Measurements from ENCODE around the gene CAPNS1.

The CAPNS1 gene

DNA sequence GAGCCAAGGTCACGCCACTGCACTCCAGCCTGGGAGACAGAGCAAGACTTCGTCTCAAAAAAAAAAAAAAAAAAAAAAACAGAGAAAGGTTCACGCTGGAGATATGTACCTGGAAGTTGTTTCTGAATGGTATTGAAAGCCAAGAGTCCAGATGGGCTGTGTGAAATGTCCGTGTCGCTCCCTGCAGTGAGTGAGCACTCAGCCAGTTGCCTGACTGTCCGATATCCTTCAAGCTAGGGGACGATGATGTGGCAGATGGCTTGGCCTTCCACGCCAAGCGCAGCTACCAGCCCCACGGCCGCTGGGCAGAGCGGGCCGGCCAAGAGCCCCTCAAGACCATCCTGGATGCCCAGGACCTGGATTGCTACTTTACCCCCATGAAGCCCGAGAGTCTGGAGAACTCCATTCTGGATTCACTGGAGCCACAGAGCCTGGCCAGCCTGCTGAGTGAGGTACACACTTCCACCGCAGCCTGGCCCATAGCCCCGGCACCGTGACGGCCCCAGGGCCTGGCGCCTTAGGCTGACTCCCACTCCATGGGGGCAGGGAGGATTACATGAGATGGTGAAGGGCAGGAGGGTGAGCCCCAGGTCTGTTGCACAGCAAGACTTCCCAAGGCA is 40.6 kb upstream of the CAPNS1 start:
- DNase-seq (ENCODE audit: low read depth): no peak
- TF ChIP-seq, protein P1, sequence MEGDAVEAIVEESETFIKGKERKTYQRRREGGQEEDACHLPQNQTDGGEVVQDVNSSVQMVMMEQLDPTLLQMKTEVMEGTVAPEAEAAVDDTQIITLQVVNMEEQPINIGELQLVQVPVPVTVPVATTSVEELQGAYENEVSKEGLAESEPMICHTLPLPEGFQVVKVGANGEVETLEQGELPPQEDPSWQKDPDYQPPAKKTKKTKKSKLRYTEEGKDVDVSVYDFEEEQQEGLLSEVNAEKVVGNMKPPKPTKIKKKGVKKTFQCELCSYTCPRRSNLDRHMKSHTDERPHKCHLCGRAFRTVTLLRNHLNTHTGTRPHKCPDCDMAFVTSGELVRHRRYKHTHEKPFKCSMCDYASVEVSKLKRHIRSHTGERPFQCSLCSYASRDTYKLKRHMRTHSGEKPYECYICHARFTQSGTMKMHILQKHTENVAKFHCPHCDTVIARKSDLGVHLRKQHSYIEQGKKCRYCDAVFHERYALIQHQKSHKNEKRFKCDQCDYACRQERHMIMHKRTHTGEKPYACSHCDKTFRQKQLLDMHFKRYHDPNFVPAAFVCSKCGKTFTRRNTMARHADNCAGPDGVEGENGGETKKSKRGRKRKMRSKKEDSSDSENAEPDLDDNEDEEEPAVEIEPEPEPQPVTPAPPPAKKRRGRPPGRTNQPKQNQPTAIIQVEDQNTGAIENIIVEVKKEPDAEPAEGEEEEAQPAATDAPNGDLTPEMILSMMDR (IDR thresholded peaks at IDR 0.05; ENCODE audit: insufficient read depth, low read depth, low read length, missing control alignments): no peak
- H3K4me3 ChIP-seq (ENCODE audit: low read length): no peak overlapping the region

GRCh38 chr19:36100476-36100875 is 39.4 kb upstream of the CAPNS1 start:
- no peak overlapping the region for H3K4me3 ChIP-seq (ENCODE audit: low read length)
- TF ChIP-seq, protein P1 (IDR thresholded peaks at IDR 0.05; ENCODE audit: insufficient read depth, low read depth, low read length, missing control alignments): no peak
- no peak for DNase-seq (ENCODE audit: low read depth)

GRCh38 chr19:36101550-36102327 is 38.1 kb upstream of the CAPNS1 start:
- TF ChIP-seq, protein P1 (IDR thresholded peaks at IDR 0.05; ENCODE audit: insufficient read depth, low read depth, low read length, missing control alignments): no peak
- DNase-seq (ENCODE audit: low read depth): peak; percentile 43
- no peak overlapping the region for H3K4me3 ChIP-seq (ENCODE audit: low read length)

GRCh38 chr19:36103040-36103626 is 36.7 kb upstream of the CAPNS1 start:
- no peak overlapping the region for H3K4me3 ChIP-seq (ENCODE audit: low read length)
- TF ChIP-seq, protein P1 (IDR thresholded peaks at IDR 0.05; ENCODE audit: insufficient read depth, low read depth, low read length, missing control alignments): no peak

GRCh38 chr19:36103842-36104552 is 35.9 kb upstream of the CAPNS1 start:
- H3K4me3 ChIP-seq (ENCODE audit: low read length): no peak overlapping the region
- TF ChIP-seq, protein P1 (IDR thresholded peaks at IDR 0.05; ENCODE audit: insufficient read depth, low read depth, low read length, missing control alignments): no peak
- DNase-seq (ENCODE audit: low read depth): peak; percentile 68

More at GRCh38 chr19:36103040-36103626, 36.7 kb upstream of the CAPNS1 start:
- DNase-seq (ENCODE audit: low read depth): no peak

DNA sequence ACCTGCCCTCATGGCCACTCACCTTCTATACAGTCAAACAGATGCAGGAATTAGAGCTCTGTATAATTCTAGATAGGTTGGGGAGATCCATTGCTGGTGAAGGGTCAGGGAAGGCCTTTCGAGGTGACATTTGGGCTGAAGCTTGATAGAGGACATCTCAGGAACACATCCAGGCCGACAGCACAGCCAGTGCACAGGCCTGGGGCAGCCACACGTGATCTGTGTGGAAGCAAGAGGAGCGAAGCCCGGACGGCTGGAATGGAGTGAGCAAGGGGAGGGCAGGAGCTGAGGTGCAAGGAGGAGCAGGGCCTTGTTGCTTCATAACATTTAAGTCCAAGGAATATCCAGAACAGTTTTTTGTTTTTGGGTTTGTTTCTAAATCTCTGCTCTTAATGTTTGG is 33.4 kb upstream of the CAPNS1 start:
- H3K4me3 ChIP-seq (ENCODE audit: low read length): no peak overlapping the region
- TF ChIP-seq, protein P1 (IDR thresholded peaks at IDR 0.05; ENCODE audit: insufficient read depth, low read depth, low read length, missing control alignments): no peak

More for the DNA sequence above, 33.4 kb upstream of the CAPNS1 start:
- DNase-seq (ENCODE audit: low read depth): no peak

All from epithelial cell of esophagus (primary cell).